Measurements from ENCODE around the gene THTPA. TPM values are rescaled to one million over a fixed set of nuclear protein-coding genes. Genes with fewer than 3 reads are reported as not detected.

Gene THTPA
- total RNA-seq, 1 experiment from 2014 or later = 20.0 TPM

GRCh38 chr14:23570806-23571483, 14.9 kb downstream of the THTPA start (continued):
- TF ChIP-seq MXD4 (CRISPR knock-in tag; IDR thresholded peaks at IDR 0.05; ENCODE audit: borderline replicate concordance) (no peak), PRDM15 (CRISPR knock-in tag; IDR thresholded peaks at IDR 0.05) (no peak), OVOL2 (CRISPR knock-in tag; IDR thresholded peaks at IDR 0.05; ENCODE audit: borderline replicate concordance) (no peak), ZNF671 (CRISPR knock-in tag; IDR thresholded peaks at IDR 0.05) (no peak), ARID4B (CRISPR knock-in tag; IDR thresholded peaks at IDR 0.05; ENCODE audit: borderline replicate concordance) (no peak)

GRCh38 chr14:23571701-23572523, 15.8 kb downstream of the THTPA start:
- H3K27ac Mint-ChIP-seq = peak overlapping the region; percentile 18; the same call in 1 of the 2 replicates
- ChIA-PET CTCF (interaction anchor here (0.6 to 1.9 kb wide), 4 partner anchors 9 to 160 kb away, joined by 3 to 7 read pairs (median 4); no protein-coding TSS in a partner anchor), POLR2A (interaction anchor here (1.3 kb wide), 1 partner anchor 24 kb away, joined by 3 read pairs; no protein-coding TSS in a partner anchor)
- H3K27me3 Mint-ChIP-seq (ENCODE audit: low read depth) = peaks cover 21% of the 10 kb centered on the region
- H3K36me3 Mint-ChIP-seq = peaks cover 17% of the 10 kb centered on the region
- ATAC-seq (no peak), DNase-seq (ENCODE audit: low spot score) (no peak)
- peaks cover 56% of the 10 kb centered on the region for H3K4me1 Mint-ChIP-seq
- H3K4me3 Mint-ChIP-seq = no peak overlapping the region
- H3K9me3 Mint-ChIP-seq = no peaks in the 10 kb centered on the region
- no peak for TF ChIP-seq CDX4 (CRISPR knock-in tag; IDR thresholded peaks at IDR 0.05; ENCODE audit: borderline replicate concordance)
- no peak for TF ChIP-seq ATF3 (CRISPR knock-in tag; conservative IDR thresholded peaks at IDR 0.05)
- no peak for TF ChIP-seq PREB (CRISPR knock-in tag; IDR thresholded peaks at IDR 0.05; ENCODE audit: borderline replicate concordance)
- no peak for TF ChIP-seq ZMAT4 (CRISPR knock-in tag; IDR thresholded peaks at IDR 0.05)
- no peak for TF ChIP-seq NFATC4 (CRISPR knock-in tag; IDR thresholded peaks at IDR 0.05)
- no peak for TF ChIP-seq RELA (CRISPR knock-in tag; IDR thresholded peaks at IDR 0.05; ENCODE audit: borderline replicate concordance)
- TF ChIP-seq ARID4B (CRISPR knock-in tag; IDR thresholded peaks at IDR 0.05; ENCODE audit: borderline replicate concordance) = no peak
- TF ChIP-seq OVOL2 (CRISPR knock-in tag; IDR thresholded peaks at IDR 0.05; ENCODE audit: borderline replicate concordance) = no peak
- TF ChIP-seq ZNF232 (CRISPR knock-in tag; IDR thresholded peaks at IDR 0.05) = no peak
- TF ChIP-seq RORB (CRISPR knock-in tag; IDR thresholded peaks at IDR 0.05) = no peak
- no peak for TF ChIP-seq FOXK1 (CRISPR knock-in tag; IDR thresholded peaks at IDR 0.05)
- no peak for TF ChIP-seq NR3C1 (CRISPR knock-in tag; conservative IDR thresholded peaks at IDR 0.05; ENCODE audit: low read depth)
